Vagina (tissue), 2 donors: ENCODE data around the gene PALM2AKAP2. TPM values are rescaled to one million over a fixed set of nuclear protein-coding genes. Genes with fewer than 3 reads are reported as not detected.
A peak's percentile ranks its signal among the peaks of the same experiment; 100 is the strongest.

Experiments
- DNase-seq, 2 donors: peaks; one replicate each; pipeline ENCODE4 v3.0.0-alpha.2; 2017; ENCODE audit errors: extremely low spot score in 2 of 2
- H3K27ac ChIP-seq: fragments of 200-600 bp; sonication (generic); one replicate; pipeline ENCODE4 v1.5.1; 2019
- H3K27me3 ChIP-seq: fragments of 200-600 bp; sonication (generic); one replicate; pipeline ENCODE4 v1.5.1; 2019
- H3K36me3 ChIP-seq, 2 donors: fragments of 200-600 bp; sonication (generic); one replicate each; pipeline ENCODE4 v1.5.1; 2017 to 2019
- H3K4me1 ChIP-seq: fragments of 200-600 bp; sonication (generic); one replicate; pipeline ENCODE4 v1.5.1; 2019
- H3K4me3 ChIP-seq, 2 donors: fragments of 200-600 bp; sonication (generic); 1 replicate in 1 of 2; 2 replicates in 1 of 2; pipeline ENCODE4 v1.5.1; 2016 to 2019
- H3K9me3 ChIP-seq: fragments of 200-600 bp; sonication (generic); one replicate; pipeline ENCODE4 v1.5.1; 2019
- POLR2A ChIP-seq, 2 donors: fragments of 450-650 bp; IDR thresholded peaks; one replicate each; pipeline ENCODE4 v1.6.1; 2017; ENCODE audit warnings: antibody characterized with exemption in 2 of 2, mild to moderate bottlenecking in 2 of 2, moderate library complexity in 2 of 2
- POLR2AphosphoS5 ChIP-seq, 2 donors: sonication (generic); formaldehyde crosslinking; IDR thresholded peaks; one replicate each; pipeline ENCODE4 v1.9.0; 2017; ENCODE audit warnings: antibody characterized with exemption in 2 of 2, mild to moderate bottlenecking in 2 of 2, low read depth in 1 of 2; ENCODE audit not compliant: insufficient read depth in 1 of 2
- intact Hi-C: fragments of 100-400 bp; cut with DNase I; formaldehyde crosslinking; loops from one replicate; pipeline ENCODE4 v1.15.1; 2023
- total RNA-seq: library from RNA; depleted of rRNA; stranded (reverse); fragments of >200 nt; gene quantifications from one replicate; pipeline ENCODE4 v1.2.3, GENCODE V29; 2016
- TF ChIP-seq, protein P1 (sequence below), 3 experiments: fragments of 450-650 bp in 2 of 3; fragments of 200-600 bp in 1 of 3; sonication (generic) in 1 of 3; IDR thresholded peaks; one replicate each; pipeline ENCODE4 v1.5.1; 2017 to 2019; ENCODE audit warnings: antibody characterized with exemption in 3 of 3, mild to moderate bottlenecking in 2 of 3, moderate library complexity in 2 of 3

The PALM2AKAP2 gene
- total RNA-seq, 1 donor from 2014 or later = 7.9 TPM

DNA sequence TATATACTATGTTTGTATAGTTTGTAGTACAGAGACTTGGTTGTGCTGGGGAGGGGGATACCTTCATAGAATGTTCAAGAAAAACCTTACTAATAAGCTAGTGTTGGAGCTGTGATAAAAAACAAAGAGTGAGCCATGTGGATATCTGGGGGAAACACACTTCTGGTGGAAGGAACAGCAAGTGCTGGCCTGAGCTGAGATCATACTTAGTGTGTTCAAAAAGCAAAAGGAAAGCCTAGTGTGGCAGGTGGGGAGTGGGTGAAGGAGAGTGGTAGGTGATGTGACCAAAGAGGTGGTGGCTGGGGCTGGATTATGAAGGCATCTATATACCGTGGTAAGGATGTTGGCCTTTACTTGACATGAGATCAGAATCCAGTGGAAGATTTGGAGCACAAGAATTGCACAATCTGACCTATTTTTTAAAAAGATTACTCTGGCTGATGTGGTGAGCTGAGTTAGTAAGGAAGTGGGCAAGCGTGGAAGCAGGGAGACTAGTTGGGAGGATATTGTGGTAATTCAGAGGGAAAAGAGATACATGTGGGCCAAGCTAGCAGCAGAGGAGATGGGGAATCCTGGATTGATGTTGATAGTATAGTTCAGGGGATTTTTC, 26.6 kb downstream of the PALM2AKAP2 start:
- no peaks in the 10 kb centered on the region for H3K36me3 ChIP-seq
- H3K27ac ChIP-seq = no peak overlapping the region
- H3K9me3 ChIP-seq = no peaks in the 10 kb centered on the region
- DNase-seq = no peak
- intact Hi-C loops = no loop called here
- H3K27me3 ChIP-seq = no peaks in the 10 kb centered on the region
- no peak overlapping the region for H3K4me3 ChIP-seq
- peak in 1 of 2 donors; percentile 9 for TF ChIP-seq POLR2AphosphoS5 (IDR thresholded peaks at IDR 0.05; ENCODE audit: insufficient read depth in 1 of 2, low read depth in 1 of 2)
- TF ChIP-seq, protein P1, sequence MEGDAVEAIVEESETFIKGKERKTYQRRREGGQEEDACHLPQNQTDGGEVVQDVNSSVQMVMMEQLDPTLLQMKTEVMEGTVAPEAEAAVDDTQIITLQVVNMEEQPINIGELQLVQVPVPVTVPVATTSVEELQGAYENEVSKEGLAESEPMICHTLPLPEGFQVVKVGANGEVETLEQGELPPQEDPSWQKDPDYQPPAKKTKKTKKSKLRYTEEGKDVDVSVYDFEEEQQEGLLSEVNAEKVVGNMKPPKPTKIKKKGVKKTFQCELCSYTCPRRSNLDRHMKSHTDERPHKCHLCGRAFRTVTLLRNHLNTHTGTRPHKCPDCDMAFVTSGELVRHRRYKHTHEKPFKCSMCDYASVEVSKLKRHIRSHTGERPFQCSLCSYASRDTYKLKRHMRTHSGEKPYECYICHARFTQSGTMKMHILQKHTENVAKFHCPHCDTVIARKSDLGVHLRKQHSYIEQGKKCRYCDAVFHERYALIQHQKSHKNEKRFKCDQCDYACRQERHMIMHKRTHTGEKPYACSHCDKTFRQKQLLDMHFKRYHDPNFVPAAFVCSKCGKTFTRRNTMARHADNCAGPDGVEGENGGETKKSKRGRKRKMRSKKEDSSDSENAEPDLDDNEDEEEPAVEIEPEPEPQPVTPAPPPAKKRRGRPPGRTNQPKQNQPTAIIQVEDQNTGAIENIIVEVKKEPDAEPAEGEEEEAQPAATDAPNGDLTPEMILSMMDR (IDR thresholded peaks at IDR 0.05) = no peak
- no peaks in the 10 kb centered on the region for H3K4me1 ChIP-seq

DNA sequence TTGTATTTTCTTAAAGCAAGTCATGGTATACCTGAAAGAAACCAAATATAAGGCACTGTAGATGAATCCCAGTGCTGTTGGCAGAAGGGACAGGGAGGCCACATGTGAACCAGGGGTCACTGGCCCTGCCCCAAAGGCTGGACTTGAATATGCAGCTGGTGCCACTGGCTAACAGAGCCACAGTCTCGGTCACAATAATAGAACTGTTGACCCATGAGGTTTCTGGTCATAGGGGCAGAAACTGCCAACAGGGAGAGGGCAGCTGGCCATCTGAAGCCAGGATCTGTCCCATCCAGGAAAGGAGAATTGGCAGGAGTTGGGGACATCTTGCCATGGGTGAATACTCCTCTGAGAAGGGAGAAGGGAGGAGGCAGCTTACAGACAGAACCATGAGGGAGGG, 31.9 kb downstream of the PALM2AKAP2 start:
- Histone ChIP-seq H3K4me1 (peaks cover 3% of the 10 kb centered on the region), H3K4me3 (no peak overlapping the region), H3K27ac (no peak overlapping the region), H3K9me3 (no peaks in the 10 kb centered on the region), H3K36me3 (no peaks in the 10 kb centered on the region), H3K27me3 (no peaks in the 10 kb centered on the region)
- no peak for DNase-seq
- no peak for TF ChIP-seq POLR2AphosphoS5 (IDR thresholded peaks at IDR 0.05; ENCODE audit: insufficient read depth in 1 of 2, low read depth in 1 of 2)
- no peak for TF ChIP-seq POLR2A (IDR thresholded peaks at IDR 0.05)
- TF ChIP-seq, protein P1 (IDR thresholded peaks at IDR 0.05) = no peak
- intact Hi-C loops = loop anchor here (10.0 kb wide), 1 partner anchor 237 kb away; no protein-coding TSS in a partner anchor

DNA sequence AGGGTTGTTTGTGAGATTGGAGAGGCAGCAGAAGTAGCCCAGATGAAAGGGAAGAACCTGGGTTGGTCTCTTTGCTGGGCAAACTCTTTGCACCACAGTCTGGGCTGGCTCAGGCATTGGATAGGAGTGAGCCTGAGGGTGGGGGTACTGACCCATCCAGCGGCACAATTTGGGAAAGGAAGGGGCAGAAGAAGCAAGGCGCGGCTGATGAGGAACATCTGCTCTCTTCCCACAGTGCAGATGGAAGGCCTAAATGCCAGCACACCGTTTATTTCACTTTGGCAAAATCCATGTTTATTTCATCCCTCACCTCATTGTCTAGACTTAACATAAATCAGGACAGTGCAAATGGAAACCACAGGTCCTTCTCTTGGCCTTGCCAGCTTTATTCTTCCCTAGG, 32.3 kb downstream of the PALM2AKAP2 start:
- Histone ChIP-seq H3K27me3 (no peaks in the 10 kb centered on the region), H3K27ac (no peak overlapping the region), H3K36me3 (no peaks in the 10 kb centered on the region), H3K4me1 (peaks cover 6% of the 10 kb centered on the region), H3K9me3 (no peaks in the 10 kb centered on the region), H3K4me3 (no peak overlapping the region)
- TF ChIP-seq POLR2AphosphoS5 (IDR thresholded peaks at IDR 0.05; ENCODE audit: insufficient read depth in 1 of 2, low read depth in 1 of 2) = no peak
- TF ChIP-seq, protein P1 (IDR thresholded peaks at IDR 0.05) = no peak
- TF ChIP-seq POLR2A (IDR thresholded peaks at IDR 0.05) = no peak
- intact Hi-C loops = loop anchor here (10.0 kb wide), 1 partner anchor 238 kb away; no protein-coding TSS in a partner anchor
- DNase-seq = no peak

DNA sequence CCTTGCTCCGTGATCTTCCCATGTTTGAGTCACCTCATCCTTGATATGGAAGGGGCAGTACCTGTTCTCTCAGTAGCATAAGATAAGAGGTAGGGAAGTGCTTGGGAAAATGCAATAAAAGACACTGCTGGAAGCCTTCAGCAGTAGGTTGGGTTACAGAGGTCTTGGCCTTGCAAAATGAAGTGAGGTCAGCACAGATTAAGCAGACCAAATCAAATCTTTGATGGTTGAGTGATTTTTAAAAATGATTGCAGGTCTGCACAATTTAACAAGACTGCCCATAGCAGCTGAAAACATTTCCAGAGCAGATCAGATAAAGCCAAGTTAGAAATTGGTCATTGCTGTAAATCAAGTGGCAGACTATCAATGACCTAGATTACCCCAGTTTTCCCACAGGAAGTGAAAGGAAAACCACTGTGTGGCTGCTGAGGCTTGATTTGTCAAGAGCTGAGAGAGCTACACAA, 32.9 kb downstream of the PALM2AKAP2 start:
- DNase-seq = no peak
- intact Hi-C loops = loop anchor here (10.0 kb wide), 1 partner anchor 238 kb away; no protein-coding TSS in a partner anchor
- H3K9me3 ChIP-seq = no peaks in the 10 kb centered on the region
- no peak overlapping the region for H3K4me3 ChIP-seq
- H3K4me1 ChIP-seq = peaks cover 11% of the 10 kb centered on the region
- TF ChIP-seq POLR2AphosphoS5 (IDR thresholded peaks at IDR 0.05; ENCODE audit: insufficient read depth in 1 of 2, low read depth in 1 of 2) (no peak), POLR2A (IDR thresholded peaks at IDR 0.05) (no peak)
- TF ChIP-seq, protein P1 (IDR thresholded peaks at IDR 0.05) = no peak
- H3K36me3 ChIP-seq = no peaks in the 10 kb centered on the region
- H3K27ac ChIP-seq = no peak overlapping the region
- no peaks in the 10 kb centered on the region for H3K27me3 ChIP-seq

DNA sequence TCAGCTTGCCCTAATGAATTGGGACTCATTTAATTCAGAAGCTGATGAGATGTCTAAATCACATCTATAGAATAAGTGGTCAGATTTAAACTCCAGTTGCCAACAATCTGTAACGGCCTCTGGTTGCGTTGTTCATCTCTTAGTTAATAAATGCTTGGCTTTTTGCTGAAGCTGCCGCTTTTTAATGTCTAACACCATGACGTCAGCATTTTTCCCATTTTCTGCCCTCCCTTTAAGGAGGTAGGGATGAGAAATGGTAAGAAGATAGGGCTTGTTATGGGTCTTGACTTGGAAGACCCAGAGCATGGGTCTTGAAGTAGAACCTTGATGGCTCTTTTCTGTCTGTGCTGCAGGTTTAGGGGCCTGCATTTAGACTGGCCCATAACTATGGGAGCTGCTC, 33.3 kb downstream of the PALM2AKAP2 start:
- Histone ChIP-seq H3K4me1 (peaks cover 16% of the 10 kb centered on the region), H3K4me3 (no peak overlapping the region), H3K27ac (no peak overlapping the region), H3K36me3 (no peaks in the 10 kb centered on the region), H3K27me3 (no peaks in the 10 kb centered on the region), H3K9me3 (no peaks in the 10 kb centered on the region)
- intact Hi-C loops = loop anchor here (10.0 kb wide), 1 partner anchor 239 kb away; no protein-coding TSS in a partner anchor
- DNase-seq = no peak
- TF ChIP-seq POLR2AphosphoS5 (IDR thresholded peaks at IDR 0.05; ENCODE audit: insufficient read depth in 1 of 2, low read depth in 1 of 2) = no peak
- TF ChIP-seq POLR2A (IDR thresholded peaks at IDR 0.05) = no peak
- TF ChIP-seq, protein P1 (IDR thresholded peaks at IDR 0.05) = no peak
